HK-2 (cell line): ENCODE results near the gene CRYBA2.

ENCODE experiments used
- DNase-seq: peaks from one replicate; pipeline ENCODE4 v3.0.0-alpha.2; 2018; ENCODE audit not compliant: unreplicated experiment

CRYBA2 gene, protein sequence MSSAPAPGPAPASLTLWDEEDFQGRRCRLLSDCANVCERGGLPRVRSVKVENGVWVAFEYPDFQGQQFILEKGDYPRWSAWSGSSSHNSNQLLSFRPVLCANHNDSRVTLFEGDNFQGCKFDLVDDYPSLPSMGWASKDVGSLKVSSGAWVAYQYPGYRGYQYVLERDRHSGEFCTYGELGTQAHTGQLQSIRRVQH

DNA sequence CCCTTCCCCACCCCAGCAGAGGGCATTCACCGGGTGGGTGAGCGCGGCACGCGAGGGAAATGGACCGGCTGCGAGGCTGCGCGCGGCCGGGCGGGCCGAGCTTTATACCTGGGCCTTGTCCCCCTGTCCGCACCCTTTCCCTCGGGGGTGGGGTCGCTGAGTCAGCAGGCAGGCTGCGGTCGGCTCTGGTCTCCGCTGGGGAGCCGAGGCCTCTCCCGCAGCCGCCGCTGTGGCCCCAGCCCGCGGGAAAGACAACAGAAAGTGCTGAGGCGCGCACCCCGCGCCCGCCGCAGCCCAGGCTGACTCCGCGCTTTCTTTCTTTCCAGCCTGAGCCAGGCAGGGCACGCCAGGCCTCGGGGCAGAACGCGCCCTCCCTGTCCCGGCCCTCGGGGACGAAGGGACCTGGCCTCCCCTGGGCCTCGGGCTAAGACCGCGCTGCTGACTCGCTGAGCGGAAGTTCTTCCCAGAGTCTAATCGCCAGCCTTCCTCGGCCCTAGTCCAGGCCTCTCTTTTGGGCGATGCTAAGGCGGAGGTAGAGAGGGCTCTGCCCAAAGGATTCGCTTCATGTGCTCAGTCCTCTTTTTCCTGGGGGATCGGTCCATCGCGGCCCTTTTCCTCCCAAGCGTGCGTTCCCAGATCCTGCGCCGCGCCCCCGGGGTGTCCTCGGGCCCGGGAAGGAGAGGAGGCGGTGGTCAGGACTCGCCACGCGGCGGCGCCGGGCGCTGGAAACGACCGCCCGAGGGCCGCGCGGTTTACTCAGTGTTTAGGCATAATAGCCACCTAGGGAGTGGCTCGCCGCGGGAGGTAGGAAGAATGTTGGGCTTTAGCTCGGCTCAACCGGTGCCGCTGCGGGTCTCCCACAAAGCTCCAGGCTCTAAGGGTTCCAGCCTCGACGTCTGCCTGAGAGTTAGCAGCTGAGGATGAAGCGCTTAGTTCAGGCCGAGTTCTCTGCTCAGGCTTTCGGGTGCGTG is at the start of gene CRYBA2:
CRYBA2 (minus strand) TSS at position 78 of the 971 bp plus-strand sequence. CDS start 246 bp downstream, outside the sequence.
- peak; percentile 55 for DNase-seq

DNA sequence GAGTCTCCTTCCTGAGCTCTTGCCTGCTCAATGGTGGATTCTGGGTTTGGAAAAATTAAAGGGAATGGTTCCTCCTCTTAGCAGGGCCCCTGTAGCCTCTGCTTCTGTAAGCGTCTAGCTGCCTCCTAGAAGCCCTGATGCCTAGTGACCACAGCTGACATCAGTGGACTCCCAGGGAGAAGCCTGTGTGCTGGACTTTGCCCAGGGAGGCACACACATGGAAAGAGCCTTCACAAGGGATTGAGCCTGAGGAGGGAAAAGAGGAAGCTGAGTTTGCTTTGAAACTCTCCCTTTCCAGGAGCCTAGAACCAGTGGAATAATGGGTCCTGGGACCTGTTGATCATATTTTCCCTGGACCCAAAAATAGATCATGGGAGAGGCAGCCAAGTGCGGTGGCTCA is 49.5 kb upstream of the CRYBA2 start:
- no peak for DNase-seq

DNA sequence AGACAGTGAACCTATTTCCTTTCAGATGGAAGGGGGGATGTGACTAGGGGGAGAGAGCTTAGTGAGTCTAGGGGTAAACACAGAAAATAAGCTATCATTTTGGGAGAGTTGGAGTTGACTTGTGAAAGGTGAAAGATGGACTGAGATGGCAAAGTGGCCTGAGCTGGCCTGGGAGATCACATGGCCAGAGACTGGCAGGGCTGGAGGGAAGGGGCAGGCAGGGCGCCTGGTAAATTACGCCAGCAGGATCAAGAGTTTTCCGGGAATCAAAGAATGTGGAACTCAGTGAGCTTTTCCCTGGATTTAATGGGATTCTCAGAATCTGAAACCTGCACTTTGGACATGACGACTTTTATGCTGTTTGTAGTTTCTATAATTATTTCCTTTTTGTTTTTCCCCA is 48.9 kb upstream of the CRYBA2 start:
- no peak for DNase-seq

DNA sequence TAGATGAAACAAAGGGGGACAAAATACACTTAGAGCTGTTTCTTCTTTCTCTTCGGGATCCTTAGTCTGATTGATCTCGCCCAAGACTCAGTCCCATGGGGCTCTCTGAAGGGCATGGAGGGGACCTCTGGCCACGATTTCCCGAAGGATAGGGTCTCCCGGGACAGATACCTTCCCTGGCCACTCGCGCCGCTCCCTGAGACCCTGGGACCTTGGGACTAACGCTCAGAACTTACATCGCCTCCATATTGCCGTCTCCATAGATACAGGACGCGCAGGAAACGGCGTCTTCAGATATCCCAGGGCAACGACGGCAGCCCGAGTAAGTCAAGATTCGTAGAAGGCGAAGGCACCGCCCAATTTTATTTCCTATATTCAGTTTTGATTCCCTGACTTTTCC is 48.0 kb upstream of the CRYBA2 start, which contains the start of gene CFAP65:
CFAP65 (minus strand) TSS at position 265 of the 400 bp plus-strand sequence. CDS start 2,468 bp downstream, outside the sequence.
- DNase-seq = no peak

DNA sequence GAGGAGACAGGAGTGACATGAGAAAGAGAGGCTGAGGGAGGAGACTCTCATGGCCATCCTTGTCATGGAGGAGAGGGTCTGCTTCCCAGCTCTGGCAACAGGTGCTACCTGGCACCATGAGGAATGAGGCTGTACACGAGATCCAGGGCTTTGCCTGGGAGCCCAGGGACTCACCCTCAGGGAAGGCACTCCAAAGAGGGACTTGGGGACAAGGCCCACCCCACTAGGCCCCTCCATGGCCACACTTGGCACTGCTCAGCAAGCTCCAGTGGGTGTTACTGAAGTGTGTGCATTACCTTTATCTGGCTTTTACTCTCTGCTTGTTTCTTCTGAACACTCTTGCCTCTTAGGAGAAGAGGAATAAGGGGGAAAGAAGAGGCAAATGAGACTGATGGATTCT is 45.4 kb upstream of the CRYBA2 start:
- no peak for DNase-seq

DNA sequence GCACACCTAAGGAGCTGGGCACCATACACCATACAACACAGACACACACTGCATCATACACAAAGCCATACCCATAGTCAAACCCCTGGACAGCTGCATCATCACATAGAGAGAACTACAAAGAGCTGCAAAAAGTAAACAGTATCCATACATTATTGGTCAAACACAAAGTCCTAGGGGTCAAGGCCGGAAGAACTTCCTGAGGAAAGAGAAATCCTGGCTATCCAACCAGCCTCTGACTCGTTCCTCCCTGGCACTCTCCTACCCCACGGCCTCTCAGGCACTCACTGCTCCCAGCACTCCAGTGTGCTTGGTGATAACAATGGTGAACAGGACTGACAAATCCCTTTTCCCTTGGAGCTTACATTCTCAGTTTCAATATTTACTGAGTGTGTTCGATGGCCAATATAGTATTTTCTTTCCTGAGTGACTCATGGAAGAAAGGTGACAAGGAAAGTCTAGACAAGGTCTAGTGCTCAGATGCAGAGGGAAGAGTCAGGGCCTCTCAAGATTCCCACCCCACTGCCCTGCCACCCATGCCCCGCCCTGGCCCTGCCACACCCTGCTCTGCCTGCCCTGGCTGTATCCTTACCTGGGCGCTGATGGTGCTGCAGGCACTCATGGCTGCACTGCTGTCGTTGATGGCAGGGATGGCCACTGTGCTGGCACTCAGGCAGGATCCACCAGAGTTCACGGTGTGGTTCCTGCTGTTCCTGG is 44.7 kb upstream of the CRYBA2 start:
- DNase-seq = no peak

DNA sequence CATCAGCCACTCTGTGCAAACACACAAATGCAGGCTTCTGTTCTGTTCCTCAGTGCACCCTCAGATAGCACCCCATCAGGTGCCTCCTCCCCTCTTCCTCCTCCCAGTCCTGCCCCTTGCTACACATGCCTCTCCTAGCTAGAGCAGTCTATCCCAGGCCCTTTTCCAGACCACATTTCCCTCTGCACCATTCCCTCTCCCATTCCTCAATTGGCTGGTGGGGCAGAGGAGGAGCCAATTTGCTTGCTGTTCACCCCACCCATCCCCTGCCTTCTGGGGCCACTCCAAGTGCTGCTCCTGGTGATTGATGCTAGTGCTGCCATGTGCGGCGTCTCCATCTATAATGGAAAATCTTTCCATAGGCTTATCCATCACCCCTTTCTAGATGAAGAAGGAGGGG is 42.7 kb upstream of the CRYBA2 start:
- DNase-seq = no peak

DNA sequence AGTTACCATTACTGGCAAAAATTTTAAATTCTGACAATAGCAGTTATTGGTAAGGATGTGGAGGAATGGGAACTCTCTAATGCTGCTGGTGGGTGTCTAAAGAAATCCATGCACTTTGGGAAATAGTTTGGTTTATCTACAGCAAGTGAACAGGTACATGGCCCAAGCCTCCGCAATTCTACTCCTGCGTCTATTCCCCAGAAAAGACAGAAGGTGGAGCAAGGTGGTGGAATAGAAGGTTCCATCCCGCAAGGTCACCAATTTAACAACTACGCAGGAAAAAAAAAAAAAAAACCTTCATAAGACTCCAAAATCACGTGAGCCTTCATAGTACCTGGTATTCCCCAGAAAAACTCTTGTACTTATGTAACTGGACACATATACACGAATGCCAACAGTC is 41.6 kb upstream of the CRYBA2 start:
- DNase-seq = no peak

DNA sequence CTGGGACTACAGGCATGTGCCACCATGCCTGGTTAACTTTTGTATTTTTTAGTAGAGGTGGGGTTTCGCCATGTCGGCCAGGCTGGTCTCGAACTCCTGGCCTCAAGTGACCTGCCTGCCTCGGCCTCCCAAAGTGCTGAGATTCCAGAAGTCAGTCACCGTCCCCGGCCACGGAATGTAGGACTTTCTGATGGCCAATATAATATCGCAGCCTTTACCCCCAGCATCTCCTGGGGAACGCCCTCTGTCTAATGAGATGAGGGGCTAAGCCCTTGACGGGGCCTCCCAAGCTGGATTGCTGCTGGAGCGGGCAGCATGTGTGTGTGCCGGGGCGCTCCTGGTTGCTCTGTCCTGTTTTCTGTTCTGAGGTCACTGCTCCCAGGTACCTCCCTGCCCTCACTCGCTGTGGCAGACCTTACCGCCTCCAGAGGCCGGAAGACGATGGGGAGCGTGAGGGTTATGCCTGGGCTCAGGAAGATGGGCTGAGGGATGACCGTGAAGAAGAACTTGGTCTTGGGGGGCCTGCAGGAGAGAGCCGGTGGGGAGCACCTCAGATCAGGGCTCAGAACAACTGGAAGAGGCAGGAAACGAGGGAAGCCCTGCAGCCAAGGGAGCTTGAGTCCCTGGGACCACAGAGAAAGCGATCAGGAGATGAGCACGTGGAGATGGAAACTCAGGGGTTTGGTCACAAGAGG is 39.0 kb upstream of the CRYBA2 start:
- no peak for DNase-seq

DNA sequence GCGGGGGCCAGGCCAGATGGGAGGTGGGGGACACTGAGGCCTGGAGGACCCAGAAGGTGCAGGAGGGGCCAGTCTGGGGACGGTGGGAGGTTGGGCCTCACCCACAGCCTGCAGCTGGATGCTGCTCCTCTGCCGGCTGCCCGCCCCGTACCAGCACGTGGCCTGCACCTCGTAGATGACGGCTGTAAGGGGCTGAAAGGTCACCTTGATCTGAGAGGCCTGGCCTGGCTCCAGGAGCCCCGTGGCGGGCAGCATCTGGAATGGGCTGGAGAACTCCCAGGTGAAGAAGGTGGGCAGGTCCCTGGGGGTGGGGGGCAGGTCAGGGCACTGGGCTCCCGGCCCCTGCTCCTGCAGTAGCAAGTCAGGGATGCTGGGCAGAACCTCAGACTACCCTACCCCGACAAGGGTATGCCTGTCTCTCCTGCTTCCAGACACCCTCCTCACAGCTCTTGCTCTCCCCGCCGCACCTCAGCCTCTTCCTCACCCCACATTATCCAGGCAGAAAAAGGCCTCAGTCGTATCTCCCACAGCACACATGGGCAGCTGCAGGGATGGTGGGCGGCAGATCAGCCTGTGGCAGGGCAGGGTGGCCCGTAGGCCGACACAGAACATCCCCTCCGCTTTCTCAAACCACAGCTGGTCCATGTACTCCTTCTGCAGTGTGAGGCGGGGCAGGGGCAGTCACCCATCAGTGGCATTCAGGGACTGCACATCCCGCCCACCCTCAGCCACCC is 38.0 kb upstream of the CRYBA2 start:
- DNase-seq = no peak

DNA sequence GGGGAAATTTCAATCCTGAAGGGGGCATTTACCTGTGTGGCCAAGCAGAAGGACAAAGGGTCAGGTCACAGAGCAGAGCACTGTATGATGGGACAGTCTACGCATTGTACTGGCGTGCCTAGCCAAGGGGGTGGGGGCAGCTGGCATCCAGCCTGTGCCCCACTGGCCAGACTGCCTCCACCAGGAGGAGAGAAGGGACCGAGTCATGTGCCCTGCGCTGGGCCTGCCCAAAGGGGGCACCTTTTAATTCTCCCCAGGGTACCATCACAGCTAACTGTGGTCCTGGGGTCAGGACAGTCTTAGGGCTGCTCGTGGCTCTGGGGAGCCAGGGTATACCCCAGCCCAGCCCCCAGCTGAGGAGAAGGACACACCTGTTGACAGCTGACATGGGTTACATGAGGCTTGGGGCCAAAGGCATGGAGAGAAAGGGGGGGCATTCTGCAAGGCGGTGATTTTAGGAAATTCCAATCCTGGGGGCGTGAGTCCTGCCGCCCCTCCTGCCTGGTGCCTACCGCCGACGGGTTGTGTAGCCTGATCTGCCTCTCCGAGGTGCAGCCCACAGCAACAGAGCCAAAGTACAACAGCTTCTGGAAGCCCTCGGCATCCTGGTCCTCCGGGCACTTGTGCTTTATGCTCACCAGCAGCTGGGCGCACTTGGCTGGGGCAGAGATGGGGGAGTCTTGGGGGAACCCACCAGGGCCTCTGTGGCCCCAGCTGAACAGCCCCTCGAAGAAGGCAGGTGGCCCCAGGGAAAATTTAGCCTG is 37.1 kb upstream of the CRYBA2 start:
- no peak for DNase-seq

DNA sequence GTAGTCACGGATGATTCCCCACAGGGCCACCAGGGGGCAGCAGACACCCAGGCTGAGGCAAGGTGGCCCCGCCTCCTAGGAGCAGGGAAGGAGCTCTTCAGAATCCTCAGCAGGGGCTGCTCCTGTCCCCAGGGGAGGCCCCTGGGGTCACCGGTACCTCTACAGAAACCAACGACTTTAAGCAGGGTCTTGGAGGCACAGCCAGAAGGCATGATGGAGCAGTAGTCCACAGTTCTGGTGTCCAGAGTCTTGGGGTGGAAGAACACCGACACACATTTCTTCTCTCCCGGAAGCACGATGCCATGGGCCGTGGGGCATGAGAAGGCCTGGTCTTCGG is 36.6 kb upstream of the CRYBA2 start:
- DNase-seq = peak; percentile 84

DNA sequence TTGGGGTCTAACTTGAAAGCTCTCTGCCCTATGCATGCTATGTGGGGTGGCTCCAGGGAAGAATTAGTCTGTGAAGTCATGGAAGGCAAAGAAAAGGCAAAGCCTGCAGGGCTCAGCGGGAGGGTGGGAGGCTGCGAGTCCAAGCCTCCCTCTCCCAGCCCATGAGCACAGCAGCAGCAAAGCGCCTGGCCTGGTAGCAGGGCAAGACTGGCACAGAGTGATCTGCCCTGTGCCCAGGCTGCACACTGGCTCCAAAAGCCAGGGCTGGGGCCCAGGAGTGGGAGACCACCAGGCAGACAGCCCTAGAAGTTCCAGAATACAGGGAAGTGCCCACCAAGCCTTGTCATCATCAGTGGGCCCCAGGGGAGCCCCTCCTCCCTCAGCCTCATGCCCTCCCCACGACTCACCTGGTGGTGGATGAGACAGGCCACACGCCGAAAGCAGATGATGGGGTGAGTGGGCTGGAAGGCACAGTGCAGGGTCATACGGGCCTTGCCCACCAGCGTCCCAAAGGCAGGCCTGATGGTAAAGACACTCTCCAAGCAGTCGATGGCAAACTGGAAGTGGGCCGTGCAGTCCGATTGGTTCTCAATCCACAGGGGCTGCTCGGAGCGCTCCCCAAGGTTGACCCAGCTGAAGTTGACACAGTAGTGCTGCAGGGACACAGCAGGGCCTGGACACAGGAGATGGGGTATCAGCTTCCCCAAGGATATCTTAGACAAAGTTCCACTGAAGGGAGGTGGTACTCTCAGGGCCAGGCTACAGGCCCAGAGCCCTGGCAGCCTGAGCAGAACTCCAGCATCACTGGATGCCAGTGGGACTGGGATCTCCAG is 36.0 kb upstream of the CRYBA2 start:
- DNase-seq = no peak

DNA sequence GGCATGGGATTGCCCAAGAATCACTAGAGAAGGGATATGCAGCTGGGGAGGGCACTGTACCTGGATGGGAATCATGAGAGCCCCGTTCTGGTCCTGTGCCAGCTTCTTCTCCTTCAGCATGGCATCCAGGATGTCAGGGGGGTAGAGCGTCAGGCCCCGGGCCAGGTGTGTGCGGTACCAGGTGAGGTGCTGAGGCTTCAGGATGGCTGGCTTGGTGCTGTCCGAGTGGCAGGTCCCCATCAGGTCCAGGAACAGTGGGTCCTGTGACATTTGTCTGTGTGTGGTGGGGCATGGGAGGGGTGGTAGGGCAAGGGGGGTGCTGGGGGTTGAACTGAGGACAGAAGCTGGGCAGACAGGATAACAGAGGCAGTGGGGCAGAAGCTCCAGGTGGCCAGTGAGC is 34.9 kb upstream of the CRYBA2 start:
- no peak for DNase-seq

DNA sequence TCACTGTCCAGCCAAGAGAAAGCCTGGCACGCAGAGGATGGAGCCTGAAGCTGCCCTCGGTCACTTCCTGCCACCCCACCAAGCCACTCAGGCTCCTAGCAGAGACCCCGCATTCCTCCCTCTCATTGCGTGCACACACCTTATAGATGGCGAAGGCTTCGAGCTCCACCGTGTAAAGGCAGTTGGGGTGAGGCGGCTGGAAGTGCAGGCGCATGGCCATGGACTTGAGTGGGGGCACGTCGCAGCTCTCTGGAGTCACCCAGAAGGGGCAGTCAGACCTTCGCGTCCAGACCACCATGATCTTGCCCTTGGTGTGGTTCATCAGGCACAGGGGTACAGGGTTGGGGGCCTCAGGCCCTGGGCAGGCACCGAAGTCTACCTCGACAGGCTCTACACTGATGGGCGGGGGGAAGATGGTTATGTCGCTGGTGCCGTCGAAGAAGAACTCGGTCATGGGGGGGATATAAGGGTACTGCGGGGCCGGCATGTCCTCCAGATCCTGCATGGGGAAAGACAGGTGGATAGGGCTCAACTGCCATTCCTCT is 34.4 kb upstream of the CRYBA2 start:
- no peak for DNase-seq

DNA sequence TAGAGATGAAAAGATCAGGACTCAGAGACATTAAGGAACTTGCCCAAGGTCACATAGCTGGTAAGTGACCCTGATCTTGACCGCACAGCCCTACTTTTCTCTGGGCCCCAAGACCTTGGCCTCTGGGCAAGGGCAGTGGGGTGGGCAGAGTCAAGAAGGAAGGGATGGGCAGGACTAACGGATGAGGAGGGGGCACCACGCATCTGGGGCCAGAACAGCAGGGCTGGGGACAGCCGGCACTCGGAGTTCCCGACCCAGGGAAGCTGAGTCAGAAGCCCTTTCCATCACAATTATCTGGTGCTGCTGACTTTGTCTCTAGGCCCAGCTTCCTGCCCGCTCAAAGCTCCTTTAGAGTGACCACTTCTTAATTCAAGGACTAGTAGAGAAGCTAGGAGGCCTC is 33.7 kb upstream of the CRYBA2 start:
- no peak for DNase-seq

DNA sequence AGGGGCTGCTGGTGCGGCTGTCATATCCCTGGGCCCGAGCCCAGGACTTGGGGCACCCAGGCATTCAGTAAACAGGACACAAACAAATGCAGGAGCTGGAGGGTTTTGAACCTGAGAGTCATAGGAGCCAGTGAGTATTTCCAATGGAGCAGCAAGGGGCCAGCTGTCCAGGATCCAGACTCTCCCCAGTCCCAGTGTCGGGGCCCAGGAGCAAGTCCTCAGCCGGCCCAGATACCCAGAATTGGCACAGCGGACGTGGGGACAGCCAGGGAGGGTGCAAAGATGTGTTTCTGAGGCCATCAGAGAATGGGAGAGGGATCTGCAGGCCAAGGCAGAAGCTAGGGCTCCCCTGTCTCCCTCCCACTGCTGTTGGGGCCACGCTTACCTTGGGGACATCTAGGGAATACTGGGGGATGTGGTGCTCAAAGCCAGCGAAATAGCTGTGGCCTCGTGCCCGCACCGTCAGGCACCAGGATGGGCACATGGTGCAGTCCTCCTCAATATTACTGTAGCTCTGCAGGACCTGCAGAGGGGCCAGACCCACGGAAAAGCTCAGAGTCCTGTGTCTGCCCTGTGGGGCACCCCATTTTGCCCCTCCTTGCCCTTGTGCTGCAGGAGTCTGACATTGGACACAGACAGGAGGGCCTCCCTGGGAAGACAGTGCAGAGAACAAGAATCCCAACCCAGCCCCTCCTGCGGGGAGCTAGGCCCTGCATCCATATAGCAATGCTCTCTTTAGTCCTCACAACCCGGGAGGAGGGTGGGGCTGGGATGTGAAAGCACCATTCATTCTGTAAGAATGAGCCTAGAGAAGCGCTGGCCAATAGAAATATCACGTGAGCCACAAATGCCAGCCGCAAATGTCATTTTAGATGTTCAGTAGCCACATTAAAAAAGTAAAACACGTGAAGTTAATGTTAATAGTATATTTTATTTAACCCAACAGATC is 32.7 kb upstream of the CRYBA2 start:
- no peak for DNase-seq

DNA sequence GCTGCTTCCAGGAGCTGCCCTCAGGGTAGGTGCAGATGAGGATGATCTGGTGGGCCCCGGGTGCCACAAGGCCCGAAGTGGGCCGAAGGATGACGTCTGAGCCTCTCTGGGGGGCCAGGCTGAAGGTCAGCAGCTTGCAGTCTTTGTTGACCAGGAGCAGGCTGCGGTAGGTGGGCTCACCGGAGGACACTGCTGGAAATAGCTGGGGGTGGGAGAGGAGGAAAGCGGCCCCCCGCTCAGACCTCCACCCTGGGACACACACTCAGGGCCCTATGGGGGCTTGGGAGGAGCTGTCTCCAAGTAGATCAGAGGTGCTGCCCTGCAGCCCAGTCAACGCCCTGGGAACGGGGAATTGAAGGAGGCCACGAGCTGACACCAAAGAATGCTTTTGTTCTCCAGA is 30.8 kb upstream of the CRYBA2 start:
- DNase-seq = no peak
